Bone marrow (tissue), 2 donors: ENCODE results near the gene ADAM33.

Source experiments
- DNase-seq, 2 donors: peaks; one replicate each; lab custom pipeline; 2025; lab: John Stamatoyannopoulos, UW

The ADAM33 gene

GRCh38 chr20:3646067-3646440 is 35.8 kb downstream of the ADAM33 start:
- DNase-seq, result no peak

GRCh38 chr20:3645309-3646066 is 36.3 kb downstream of the ADAM33 start:
- no peak for DNase-seq

GRCh38 chr20:3640259-3640658 is 41.6 kb downstream of the ADAM33 start:
- no peak for DNase-seq

- no peak for DNase-seq
Observed at GRCh38 chr20:3635346-3635745, 46.5 kb downstream of the ADAM33 start.

- DNase-seq, result no peak
Observed at GRCh38 chr20:3633913-3634478, 47.8 kb downstream of the ADAM33 start.

GRCh38 chr20:3632311-3633004 is 49.4 kb downstream of the ADAM33 start:
- no peak for DNase-seq

GRCh38 chr20:3631534-3631933 is 50.3 kb downstream of the ADAM33 start:
- DNase-seq, result no peak

- DNase-seq, result no peak
Observed at GRCh38 chr20:3630429-3630828, 51.4 kb downstream of the ADAM33 start.

GRCh38 chr20:3629893-3630292 is 51.9 kb downstream of the ADAM33 start:
- no peak for DNase-seq

GRCh38 chr20:3628502-3629314 is 53.1 kb downstream of the ADAM33 start:
- DNase-seq, result no peak

- DNase-seq, result no peak
Observed at GRCh38 chr20:3627476-3627875, 54.3 kb downstream of the ADAM33 start.

- DNase-seq, result no peak
Observed at GRCh38 chr20:3622406-3622805, 59.4 kb downstream of the ADAM33 start.

- no peak for DNase-seq
Observed at GRCh38 chr20:3621111-3621510, 60.7 kb downstream of the ADAM33 start.
